ENCODE data around the gene TSPAN13. TPM values are rescaled to one million over a fixed set of nuclear protein-coding genes. Genes with fewer than 3 reads are reported as not detected.

TSPAN13 gene
- total and polyA plus RNA-seq, 2 donors (not counting 1 experiment from before 2014, with no cell fraction given) = 2.5 to 2.8 TPM

DNA sequence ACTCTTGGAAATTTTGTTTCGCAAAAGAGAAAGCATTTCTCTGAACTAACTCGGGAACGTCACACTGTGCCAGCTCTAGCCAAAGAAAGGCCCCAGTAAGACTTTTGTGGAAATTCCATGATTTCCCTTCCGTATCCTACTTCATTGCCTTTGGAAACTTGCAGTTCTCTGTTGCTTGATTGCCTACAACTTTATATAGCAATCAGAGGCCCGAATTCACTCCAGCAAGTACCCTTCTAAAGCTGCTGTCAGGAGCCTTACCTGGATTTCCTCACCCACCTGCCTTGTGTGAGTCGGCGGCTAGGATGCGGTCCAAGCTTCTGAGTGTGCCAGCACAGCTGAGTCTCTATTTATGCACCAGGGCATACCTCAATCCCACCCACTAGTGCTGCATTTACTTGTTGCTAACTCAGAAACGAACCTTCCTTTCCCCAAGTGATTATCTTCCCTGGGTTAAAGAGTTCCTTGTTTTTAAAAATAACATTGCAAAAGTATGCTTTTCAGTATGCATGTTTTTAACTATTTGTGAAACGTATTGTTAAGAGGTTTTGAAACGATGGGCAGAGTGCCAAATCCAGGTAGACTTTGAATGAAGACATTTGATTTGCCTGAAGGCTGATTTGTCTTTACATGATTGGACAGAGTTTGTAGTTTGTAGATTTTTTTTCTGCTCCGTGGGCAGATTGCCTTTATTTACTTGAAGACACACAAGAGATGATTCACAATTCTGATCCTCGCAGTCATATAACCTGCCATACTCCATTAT is 51.3 kb downstream of the TSPAN13 start, which contains the start of gene AGR2:
Gene AGR2, minus strand, starts transcription at position 326 of the 766 bp plus-strand sequence. CDS start 3,203 bp downstream, outside the sequence.
- TF ChIP-seq, protein P1, sequence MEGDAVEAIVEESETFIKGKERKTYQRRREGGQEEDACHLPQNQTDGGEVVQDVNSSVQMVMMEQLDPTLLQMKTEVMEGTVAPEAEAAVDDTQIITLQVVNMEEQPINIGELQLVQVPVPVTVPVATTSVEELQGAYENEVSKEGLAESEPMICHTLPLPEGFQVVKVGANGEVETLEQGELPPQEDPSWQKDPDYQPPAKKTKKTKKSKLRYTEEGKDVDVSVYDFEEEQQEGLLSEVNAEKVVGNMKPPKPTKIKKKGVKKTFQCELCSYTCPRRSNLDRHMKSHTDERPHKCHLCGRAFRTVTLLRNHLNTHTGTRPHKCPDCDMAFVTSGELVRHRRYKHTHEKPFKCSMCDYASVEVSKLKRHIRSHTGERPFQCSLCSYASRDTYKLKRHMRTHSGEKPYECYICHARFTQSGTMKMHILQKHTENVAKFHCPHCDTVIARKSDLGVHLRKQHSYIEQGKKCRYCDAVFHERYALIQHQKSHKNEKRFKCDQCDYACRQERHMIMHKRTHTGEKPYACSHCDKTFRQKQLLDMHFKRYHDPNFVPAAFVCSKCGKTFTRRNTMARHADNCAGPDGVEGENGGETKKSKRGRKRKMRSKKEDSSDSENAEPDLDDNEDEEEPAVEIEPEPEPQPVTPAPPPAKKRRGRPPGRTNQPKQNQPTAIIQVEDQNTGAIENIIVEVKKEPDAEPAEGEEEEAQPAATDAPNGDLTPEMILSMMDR (conservative IDR thresholded peaks at IDR 0.05 in 1 of 2, IDR thresholded peaks at IDR 0.05 in 1 of 2; ENCODE audit: low read depth in 1 of 2, low read length in 2 of 2) = no peak
- no peak for TF ChIP-seq EZH2 (IDR thresholded peaks at IDR 0.05; ENCODE audit: low read length, missing control alignments)
- no peak within 1 kb of the TSS for H3K4me3 ChIP-seq (replicated peaks in 1 of 4; ENCODE audit: control extremely low read depth in 1 of 4, insufficient read depth in 1 of 4, low read depth in 3 of 4, low read length in 4 of 4)
- no peaks in the 10 kb centered on the region for H3K36me3 ChIP-seq (ENCODE audit: control insufficient read depth, insufficient read depth, low read length)
- no peak within 1 kb of the TSS for H3K9ac ChIP-seq (ENCODE audit: insufficient read depth, low read length)
- no peak within 1 kb of the TSS for H2AFZ ChIP-seq (ENCODE audit: low read length)
- H3K27me3 ChIP-seq (ENCODE audit: control insufficient read depth, insufficient read depth, low read length) = no peaks in the 10 kb centered on the region
- H3K9me3 ChIP-seq (ENCODE audit: control insufficient read depth, insufficient read depth, low read depth, low read length) = no peaks in the 10 kb centered on the region
- H3K4me2 ChIP-seq (ENCODE audit: extremely low read depth, insufficient read depth, low read length) = no peak within 1 kb of the TSS
- DNase-seq (ENCODE audit: low read depth in 2 of 2) = no peak
- no peaks in the 10 kb centered on the region for H4K20me1 ChIP-seq (ENCODE audit: control insufficient read depth, extremely low read depth, insufficient read depth, low read length)
- H3K27ac ChIP-seq (ENCODE audit: insufficient read depth, low read length) = no peak within 1 kb of the TSS
- H3K79me2 ChIP-seq (ENCODE audit: control insufficient read depth, insufficient read depth, low read length) = no peaks in the 10 kb centered on the region
- H3K4me1 ChIP-seq (ENCODE audit: control insufficient read depth, extremely low read depth, insufficient read depth, low read length) = no peaks in the 10 kb centered on the region

DNA sequence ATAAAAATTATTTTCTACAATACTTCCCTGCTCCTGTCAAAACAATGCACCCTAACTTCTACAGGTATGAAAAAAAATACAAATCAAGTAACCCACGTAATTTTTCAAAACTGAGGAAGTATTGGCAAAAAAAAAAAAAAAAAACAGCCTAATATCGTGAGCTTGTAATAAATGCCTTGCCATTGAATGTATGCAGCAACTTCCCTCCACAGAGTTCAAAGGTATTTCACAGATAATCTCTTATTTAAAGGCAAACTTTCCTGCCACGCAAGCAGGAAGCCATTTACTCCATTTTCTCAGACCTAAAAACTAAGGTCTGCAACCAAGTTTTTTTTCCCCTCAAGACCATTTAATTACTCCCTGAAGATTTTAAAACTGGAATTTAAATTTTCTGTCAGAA is 51.9 kb downstream of the TSPAN13 start:
- TF ChIP-seq EZH2 (IDR thresholded peaks at IDR 0.05; ENCODE audit: low read length, missing control alignments) = no peak
- TF ChIP-seq, protein P1 (conservative IDR thresholded peaks at IDR 0.05 in 1 of 2, IDR thresholded peaks at IDR 0.05 in 1 of 2; ENCODE audit: low read depth in 1 of 2, low read length in 2 of 2) = no peak
- Histone ChIP-seq H3K27ac (ENCODE audit: insufficient read depth, low read length) (no peak overlapping the region), H3K4me2 (ENCODE audit: extremely low read depth, insufficient read depth, low read length) (no peak overlapping the region), H3K36me3 (ENCODE audit: control insufficient read depth, insufficient read depth, low read length) (no peaks in the 10 kb centered on the region), H3K9ac (ENCODE audit: insufficient read depth, low read length) (no peak overlapping the region), H3K79me2 (ENCODE audit: control insufficient read depth, insufficient read depth, low read length) (no peaks in the 10 kb centered on the region), H3K4me1 (ENCODE audit: control insufficient read depth, extremely low read depth, insufficient read depth, low read length) (no peaks in the 10 kb centered on the region), H2AFZ (ENCODE audit: low read length) (no peak overlapping the region), H4K20me1 (ENCODE audit: control insufficient read depth, extremely low read depth, insufficient read depth, low read length) (no peaks in the 10 kb centered on the region), H3K27me3 (ENCODE audit: control insufficient read depth, insufficient read depth, low read length) (no peaks in the 10 kb centered on the region), H3K4me3 (replicated peaks in 1 of 4; ENCODE audit: control extremely low read depth in 1 of 4, insufficient read depth in 1 of 4, low read depth in 3 of 4, low read length in 4 of 4) (no peak overlapping the region), H3K9me3 (ENCODE audit: control insufficient read depth, insufficient read depth, low read depth, low read length) (no peaks in the 10 kb centered on the region)
- no peak for DNase-seq (ENCODE audit: low read depth in 2 of 2)

DNA sequence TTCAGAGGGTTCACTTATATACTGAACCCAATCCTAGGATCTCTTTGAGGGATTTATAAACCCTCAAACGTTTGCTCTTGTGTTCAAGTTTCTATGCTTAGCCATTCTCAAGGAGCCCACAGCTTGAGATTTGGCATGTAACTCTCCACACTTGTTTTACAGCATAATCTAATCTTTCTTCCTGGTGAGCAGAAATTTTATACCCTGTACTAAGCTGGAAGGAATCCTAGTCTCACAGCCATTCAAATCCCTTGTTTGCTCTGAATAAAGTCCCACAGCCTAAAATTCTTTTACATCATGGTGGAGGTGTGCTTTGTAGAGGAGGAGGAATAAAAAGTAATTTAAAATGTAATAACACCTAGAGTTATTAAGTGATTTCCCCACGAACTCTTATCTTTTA is 56.6 kb downstream of the TSPAN13 start:
- Histone ChIP-seq H3K9me3 (ENCODE audit: control insufficient read depth, insufficient read depth, low read depth, low read length) (no peaks in the 10 kb centered on the region), H3K36me3 (ENCODE audit: control insufficient read depth, insufficient read depth, low read length) (no peaks in the 10 kb centered on the region), H3K9ac (ENCODE audit: insufficient read depth, low read length) (no peak overlapping the region), H2AFZ (ENCODE audit: low read length) (no peak overlapping the region), H3K27me3 (ENCODE audit: control insufficient read depth, insufficient read depth, low read length) (no peaks in the 10 kb centered on the region), H3K4me1 (ENCODE audit: control insufficient read depth, extremely low read depth, insufficient read depth, low read length) (no peaks in the 10 kb centered on the region), H3K4me3 (replicated peaks in 1 of 4; ENCODE audit: control extremely low read depth in 1 of 4, insufficient read depth in 1 of 4, low read depth in 3 of 4, low read length in 4 of 4) (no peak overlapping the region), H3K4me2 (ENCODE audit: extremely low read depth, insufficient read depth, low read length) (no peak overlapping the region), H4K20me1 (ENCODE audit: control insufficient read depth, extremely low read depth, insufficient read depth, low read length) (no peaks in the 10 kb centered on the region), H3K79me2 (ENCODE audit: control insufficient read depth, insufficient read depth, low read length) (no peaks in the 10 kb centered on the region), H3K27ac (ENCODE audit: insufficient read depth, low read length) (no peak overlapping the region)
- TF ChIP-seq EZH2 (IDR thresholded peaks at IDR 0.05; ENCODE audit: low read length, missing control alignments) = no peak
- TF ChIP-seq, protein P1 (conservative IDR thresholded peaks at IDR 0.05 in 1 of 2, IDR thresholded peaks at IDR 0.05 in 1 of 2; ENCODE audit: low read depth in 1 of 2, low read length in 2 of 2) = no peak
- peak in 1 of 2 donors; percentile 33 for DNase-seq (ENCODE audit: low read depth in 2 of 2)
